ELF-1 (cell line): ENCODE data around the gene DGCR2.

Source experiments
- DNase-seq: peaks from one replicate; pipeline ENCODE4 v3.0.0-alpha.2; 2016; ENCODE audit warnings: low read depth, low spot score

Gene DGCR2

DNA sequence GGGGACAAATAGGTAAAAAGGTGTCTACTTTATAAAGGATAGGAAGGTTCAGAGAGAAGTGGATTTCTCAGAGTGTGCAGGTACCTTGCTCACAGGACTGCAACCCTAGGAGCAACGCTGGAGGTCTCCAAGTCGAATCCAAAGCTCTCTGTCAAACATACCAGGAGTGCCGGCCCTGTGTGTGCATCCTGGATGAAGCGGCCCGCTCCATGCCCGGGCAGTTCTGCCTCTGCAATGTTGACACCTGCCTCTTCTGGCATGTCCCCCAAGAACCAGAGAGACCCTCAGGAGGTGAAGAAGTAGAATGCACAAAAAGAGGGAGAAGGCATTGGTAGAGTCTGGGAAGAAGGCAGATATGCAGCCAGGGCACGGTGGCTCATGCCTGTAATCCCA lies 5.8 kb upstream of the DGCR2 start:
- DNase-seq = no peak

DNA sequence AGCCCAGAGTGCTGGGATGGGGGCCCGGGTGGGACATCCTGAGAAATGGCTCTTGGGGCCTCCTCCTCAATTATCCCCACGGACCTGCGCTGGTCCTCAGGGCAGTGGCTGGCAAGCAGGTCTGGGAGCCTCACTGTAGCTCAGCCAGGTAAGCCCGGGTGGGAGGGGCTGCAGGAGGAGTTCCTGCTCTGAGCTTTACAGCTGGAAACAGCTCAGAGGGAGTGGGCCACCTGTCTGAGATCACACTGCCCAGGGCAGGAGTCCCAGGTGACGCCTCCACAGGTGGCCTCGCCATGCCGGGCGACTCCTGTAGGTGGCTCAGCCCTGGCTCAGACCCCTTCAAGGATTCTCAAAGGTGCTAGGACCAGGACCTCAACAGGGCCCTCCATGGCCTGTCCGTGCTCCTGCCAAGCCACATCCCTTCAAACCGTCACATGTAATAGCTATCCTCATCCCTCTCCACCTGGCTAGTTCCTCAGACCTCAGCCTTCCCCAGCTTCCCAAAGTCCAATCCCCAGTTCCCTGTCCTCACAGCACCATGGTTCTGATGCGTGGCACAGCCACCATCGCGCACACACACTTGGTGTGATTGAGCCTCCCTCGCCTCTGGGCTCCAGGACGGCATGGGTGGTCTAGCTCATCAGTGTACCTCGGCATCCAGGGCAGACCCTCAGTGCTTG lies 5.3 kb upstream of the DGCR2 start:
- DNase-seq = no peak

DNA sequence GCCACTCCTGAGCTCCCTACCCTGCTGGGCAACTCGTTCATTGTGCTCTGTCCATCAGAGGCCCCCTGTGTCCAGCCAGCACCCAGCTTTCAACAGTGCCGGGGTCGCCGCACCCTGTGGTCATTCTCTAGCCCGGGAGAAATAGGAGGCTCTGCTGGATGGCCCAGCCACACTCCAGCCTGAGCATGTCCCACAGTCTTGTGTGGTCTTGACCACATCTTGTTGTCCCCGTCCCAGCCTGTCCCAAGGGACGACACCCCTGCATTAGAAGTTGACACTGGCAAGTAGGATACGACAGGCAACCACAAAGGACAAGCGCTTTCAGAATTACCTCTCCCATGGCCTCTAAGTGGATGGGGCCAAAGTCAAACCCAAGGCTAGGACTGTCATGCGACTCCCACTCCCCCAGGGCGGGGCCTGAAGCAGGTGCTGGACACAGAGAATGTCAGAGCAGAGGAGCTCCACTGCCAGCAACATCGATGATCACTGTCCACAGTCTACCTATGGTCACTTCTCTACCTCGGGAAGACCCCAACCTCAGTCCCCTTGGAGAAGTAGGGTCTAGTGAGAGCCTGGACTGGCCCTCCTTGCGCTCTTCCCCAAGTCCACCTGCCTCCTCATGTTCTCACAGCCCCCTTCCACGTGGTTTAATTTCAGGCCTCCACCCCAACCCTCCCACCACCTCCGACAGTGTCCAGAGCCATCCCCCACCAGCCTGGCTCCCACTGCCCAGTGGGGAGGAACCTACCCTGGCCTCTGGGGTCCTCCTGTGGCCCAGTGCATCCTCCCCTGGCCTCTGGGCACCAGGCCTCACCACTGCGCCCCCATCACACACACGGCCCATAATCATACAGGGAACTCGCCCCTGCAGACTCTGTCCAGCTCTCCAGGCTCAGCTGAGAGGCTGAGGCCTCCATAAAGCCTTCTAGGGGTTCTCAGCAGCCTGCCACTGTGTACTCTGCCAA lies 4.4 kb upstream of the DGCR2 start:
- no peak for DNase-seq

DNA sequence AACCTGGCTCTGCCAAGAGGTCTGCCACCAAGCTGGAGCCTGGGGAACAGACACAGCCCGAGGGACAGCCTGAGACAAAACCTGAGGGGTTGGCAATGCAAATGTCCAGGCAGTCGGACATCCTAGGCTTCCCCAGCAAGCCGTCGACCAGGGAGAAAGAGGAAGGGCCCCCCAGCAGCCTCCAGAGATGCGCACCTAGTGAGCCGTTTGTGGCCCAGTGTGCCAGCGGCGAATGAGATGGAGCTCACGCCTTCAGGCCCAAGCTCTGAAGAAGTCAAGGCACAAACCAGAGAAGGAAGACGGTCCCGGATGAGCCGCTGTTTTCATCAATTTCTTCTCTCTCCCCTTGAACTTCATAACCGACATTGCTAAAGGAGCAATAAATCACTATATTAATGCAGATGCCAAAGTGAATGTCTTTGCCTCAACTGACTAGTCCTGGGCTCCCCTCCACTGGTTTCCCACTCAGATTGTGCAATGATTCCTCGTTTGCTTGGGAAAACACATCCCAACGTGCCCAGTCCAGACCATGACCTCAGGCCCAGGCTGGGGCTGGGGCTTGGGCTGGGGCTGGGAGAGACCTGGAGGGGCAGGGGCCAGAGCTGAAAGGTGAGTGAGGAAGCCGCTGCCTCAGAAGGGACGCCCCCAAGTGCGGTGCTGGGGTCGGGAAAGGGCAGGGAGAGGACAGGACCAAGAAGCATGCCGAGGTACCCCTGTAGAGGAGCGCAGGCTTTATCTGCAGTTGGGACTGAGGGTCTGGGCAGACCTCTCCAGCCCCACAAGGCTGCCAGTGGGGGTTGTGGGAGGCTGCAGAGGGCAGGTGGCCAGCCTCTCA lies 3.5 kb upstream of the DGCR2 start:
- DNase-seq = no peak

DNA sequence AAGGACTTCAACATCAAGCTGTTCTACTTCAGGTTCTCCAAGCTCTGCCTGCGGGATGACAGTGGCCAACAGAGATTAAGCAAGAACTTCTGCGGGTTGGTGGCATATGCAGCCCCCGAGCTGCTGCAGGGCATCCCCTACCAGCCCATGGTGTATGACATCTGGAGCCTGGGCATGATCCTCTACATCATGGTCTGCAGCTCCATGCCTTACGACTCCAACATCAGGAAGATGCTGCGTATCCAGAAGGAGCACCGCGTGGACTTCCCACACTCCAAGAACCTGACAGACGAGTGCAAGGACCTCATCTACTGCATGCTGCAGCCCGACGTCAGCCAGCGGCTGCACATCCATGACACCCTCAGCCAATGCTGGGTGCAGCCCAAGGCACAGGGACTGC lies 2.8 kb upstream of the DGCR2 start:
- no peak for DNase-seq

DNA sequence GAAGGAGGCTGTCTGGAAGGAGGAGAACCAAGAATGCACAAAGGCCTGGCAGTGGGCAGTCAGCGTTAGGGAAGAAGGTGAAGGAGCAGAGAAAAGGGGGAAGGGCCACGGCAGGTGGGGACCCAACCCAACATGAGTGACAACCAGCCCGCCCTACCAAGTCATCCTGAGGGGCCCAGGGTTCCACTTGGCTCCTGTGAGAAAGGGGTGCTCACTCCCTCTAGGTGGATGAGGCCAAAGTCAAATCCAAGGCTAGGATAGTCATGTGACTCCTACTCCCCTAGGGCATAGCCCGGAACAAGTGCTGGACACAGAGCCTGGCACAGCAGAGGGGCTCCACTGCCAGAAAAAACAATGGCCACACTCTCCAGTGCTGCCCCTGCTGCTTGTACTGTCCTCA lies 2.2 kb upstream of the DGCR2 start:
- DNase-seq = no peak

DNA sequence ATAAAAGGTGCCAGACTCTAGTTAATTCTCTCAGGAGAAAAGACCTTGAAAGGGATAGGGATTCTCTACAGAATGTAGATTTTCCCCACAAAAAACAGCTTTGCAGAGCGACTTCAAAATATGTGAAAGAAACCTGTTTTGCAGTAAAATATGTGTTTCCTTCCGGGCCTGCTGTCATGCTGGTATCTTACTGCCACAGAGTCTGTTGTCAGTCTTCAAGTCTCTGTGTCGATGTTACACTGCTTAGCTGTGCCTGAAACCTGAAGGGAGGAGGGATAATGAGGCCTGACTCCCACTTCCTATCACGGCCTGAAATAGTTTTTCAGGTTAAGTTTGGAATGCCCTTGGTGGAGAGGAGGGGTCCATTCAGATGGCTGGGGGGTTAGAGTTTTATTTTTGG lies 1.7 kb upstream of the DGCR2 start:
- DNase-seq = no peak

DNA sequence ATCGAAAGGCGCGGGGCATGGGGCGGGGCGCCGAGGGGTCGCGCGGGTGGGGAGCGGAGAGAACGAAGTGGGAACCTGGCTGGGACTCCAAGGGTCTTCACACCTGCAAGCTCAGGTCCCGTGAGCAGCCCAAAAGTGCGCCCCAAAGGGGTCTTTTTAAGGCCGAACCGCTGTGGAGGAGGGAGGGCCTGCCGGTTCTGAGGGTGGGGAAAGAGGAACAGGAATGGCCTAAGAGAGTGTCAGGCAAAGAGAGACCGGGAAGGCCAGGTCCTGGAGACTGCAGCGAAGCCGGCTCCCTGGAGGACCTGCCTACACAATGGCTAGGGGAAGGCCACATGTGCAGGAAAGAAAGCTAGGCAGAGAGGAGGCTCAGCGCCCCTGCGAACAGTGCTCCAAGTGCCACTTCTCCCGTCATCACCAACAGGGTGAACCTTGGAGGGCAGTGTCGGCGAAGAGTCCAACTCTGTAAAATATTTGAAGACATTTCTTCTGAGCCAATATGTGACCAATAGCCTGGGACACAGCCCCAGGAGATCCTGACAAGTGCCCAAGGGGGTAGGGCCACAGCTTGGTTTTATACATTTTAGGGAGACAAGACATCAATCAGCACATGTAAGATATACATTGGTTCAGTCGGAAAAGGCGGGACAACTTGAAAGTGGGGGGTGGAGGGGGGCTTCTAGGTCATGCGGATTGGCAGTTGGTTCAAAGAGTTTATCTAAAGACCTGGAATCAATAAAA lies 710 bp upstream of the DGCR2 start:
- DNase-seq = peak; percentile 57

DNA sequence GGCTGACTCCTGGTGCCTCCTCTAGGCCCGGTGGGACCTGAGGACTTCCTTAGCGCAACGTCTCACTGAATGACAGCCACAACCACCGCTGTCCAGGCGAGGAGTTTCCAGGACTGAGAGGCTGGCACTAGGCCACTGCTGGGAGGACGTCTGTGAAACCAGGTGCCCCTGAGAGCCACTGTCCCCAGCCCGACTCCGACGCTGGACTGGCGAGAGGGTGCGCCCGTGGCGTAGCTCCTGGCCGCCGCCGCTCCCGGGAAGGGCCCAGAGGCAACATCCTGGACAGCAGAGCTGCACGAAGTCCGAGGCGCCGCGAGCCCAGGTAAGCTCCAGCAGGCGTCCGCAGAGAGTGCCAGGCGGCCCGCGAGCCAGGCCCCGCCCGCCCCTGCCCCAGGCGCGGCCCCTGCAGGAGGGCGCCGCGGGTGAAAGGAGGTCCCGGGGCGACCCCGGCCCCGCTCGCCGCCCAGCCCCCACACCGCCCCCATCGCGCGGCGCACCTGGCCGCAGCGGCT lies 525 bp downstream of the DGCR2 start:
- DNase-seq = peak; percentile 60

DNA sequence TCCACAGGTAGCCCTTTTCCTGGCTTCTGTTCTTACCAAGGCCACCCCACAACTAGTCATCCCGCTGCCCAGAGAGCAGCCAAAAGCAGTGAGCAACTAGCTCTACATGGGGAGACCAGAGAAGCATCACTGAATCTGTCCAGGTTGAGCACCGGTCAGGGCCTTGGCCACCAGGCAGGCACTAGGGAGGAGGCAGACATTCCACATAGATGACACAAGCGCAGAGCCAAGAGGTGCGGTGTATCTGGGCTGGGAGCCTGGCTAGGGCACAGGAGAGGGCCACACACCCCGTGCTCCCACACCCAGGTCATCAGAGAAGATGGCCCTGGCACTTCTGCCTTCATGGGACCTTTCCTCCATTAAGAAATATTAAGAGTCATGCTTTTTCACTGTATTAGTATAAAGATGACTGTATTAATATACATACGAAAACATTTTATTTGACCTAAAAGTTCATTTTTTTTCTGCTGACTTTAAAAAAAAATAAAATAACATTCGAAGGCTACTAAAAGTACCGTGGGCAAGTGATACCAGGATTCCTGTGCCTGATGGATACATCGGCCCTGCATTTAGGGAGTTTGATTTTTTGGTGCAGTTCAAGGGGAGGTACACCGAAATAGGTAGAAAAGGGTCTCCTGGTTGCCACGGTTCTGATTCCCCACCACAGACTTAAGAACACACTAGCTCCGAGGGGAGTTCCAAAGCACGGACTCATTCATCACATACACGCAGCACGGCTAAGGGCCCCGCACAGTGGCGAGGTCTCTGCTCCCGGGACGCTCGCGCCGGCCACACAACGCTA lies 1.2 kb downstream of the DGCR2 start:
- peak; percentile 80 for DNase-seq

DNA sequence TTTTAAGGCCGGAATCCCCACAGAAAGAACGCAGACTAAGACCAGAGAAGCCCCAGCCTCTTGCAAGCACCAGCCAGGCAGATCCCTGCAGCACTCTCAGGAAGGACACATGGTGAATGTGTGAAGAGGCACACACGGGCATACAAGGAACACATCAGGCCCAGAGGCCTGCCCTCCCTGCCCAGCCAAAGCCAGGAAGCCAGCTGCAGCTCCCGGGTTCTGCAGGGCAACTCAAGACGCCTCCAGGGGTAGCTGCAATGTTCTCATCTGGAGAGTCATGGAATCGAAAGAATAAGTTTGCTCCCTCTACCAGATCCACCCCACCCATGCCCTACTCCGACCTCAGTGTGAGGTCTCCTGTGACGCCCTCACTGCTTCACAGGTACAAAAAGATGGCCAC lies 2.3 kb downstream of the DGCR2 start:
- no peak for DNase-seq

DNA sequence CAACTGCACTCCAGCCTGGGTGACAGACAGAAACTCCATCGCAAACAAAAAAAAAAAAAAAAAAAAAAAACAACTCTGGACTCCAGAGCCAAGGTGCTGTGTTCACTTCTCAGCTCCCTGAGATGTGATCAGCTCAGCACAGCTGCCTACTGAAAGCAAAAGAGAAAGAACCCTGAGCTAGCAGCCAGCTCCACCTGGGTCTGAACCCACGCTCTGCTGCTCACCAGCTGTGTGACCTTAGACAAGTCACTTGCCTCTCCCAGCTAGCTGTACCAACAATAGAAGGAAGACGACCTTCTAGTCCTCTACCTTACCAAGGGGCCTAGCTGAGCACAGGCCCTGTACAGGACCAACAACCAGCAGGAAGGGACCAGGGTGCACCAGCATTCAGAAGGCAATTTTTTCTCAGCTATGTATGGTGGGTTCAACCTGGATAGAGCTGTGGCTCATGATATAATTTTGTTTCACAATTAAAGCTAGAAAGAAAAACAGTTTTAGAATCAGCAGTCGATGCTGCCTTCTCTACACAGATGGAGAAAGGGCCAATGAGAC lies 3.8 kb downstream of the DGCR2 start:
- no peak for DNase-seq

DNA sequence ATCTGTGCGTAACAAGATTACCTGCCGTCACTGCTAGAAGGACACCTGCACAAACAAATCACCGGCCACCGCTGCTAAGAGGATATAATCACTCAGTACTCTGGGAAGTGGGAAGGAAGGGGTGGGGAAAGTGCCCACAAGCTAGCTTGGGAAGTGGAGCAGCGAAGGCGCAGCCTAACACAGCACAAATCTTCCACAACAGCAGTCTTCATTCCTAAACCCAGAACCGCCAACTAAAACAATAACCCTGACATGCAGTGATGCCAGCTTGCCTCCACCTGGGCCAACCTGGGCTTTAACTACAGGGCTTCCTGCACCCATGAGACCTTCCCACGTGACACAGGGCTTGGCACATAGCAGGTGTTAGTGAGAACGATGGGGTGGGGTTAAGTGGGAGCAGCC lies 5.1 kb downstream of the DGCR2 start:
- DNase-seq = no peak

DNA sequence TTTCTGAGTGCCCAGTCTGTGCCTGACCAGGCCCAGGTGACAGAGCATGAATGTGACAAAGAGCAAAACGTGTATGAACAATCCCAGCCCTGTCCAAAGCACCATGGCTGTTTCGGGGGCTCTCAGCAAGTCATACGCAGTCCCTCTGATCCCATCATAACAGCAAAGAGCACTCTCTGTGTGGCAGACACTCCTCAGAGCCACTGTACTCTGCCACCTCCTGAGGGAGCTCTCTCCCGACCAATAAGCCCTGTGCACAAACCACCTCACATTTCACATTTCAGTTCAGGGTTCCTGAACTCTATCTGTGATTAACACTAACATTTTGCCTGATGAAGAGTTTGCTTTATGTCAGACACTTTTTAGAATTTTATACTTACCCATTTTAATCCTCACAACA lies 6.6 kb downstream of the DGCR2 start:
- DNase-seq = no peak

DNA sequence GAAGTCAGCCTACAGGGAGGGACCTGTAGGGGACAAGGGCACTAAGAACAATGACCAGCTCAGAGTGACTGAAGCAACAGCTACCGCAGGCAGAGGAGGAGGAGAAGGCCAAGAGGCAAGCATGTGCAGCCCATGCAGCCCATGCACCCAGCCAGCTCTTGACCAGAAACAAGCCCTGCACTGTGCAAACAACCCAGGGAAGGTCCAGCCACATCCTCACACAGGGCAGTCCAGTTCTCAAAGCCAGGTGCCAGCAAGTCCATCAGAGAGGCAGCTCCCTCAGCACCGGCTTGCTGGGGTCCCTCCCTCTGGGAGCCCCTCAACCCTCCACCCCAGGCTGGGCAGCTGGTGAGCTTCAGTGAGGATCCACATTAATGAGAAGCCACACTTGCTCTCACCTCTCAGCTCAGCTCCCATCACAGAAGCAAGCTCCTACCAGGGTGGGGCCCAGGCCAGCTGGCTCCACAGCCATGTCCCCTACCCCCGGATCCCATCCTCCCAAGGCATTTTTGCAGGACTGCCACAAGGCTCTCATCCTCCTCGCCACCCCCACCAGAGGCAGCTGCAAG lies 7.1 kb downstream of the DGCR2 start:
- DNase-seq = no peak

DNA sequence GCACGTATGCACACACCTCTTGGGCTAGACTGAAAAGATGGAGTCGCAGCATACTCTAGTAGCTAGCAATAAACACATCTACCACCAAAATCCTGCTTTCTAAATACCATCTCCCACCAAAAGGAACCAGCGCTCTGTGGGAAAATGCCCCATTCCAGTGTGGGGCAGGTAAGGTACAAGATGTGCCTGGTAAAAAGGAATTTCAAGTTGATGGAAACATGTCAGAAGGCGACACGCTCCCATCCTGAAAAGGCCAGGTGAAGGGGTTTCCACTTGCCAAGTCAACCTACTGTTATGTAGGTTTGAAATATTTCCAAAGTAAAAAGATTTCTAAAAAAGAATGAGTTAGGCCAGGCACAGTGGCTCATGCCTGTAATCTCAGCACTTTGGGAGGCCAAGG lies 8.8 kb downstream of the DGCR2 start:
- DNase-seq = no peak

DNA sequence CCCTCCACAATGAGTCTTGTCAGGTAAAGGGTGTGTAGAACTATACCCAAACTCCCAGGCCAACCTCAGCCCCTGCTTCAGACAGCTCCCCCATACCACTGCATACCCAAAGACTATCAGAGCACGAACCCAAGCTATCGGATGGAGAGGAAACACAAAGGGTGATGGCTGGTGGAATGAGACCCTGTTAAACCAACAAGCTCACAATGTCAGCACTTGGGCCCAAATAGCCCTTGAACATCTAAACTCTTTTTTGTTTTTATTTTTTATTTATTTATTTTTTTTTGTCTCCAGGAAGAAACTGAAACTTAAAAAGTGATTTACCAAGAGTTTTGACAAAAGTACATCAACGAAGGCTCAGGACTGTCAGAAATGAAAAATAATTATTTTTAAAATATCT lies 10.6 kb downstream of the DGCR2 start:
- no peak for DNase-seq

DNA sequence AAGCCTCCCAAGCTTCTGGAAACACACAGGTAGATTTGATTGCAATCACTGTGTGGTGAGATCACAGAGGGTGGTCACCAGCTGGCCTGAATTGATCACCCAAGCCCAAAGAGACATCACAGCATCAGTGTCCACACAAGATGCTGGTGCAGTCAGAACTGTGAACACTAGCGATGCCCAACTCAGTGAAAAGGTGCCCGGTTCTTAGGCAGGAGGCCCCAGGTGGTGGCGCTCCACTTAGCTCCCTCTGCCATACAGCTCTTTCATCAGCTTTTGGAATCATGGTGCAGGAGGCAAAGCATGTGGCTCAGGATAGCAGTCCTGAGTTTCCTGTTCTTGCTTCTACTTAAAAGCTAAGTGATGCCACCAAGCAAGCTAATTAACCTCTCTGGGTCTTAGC lies 11.1 kb downstream of the DGCR2 start:
- no peak for DNase-seq

DNA sequence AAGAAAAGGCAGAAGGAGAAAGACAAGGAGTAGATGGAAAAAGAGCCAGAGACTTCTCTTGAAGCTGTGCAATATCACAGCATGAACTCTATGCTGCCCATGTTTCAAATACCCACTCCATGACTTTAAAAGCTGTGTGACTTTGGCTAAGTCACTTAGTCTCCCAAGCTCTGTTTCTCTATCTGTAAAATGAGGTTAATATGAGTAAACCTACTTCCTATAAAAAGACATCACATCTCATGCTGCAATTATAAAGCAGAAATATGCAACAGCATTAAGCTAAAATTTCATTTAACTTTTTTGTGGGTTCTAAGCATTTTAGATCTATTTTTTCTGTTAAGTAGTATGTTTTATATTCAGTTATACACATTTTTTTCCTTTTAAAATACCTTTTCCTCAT lies 11.6 kb downstream of the DGCR2 start:
- no peak for DNase-seq

DNA sequence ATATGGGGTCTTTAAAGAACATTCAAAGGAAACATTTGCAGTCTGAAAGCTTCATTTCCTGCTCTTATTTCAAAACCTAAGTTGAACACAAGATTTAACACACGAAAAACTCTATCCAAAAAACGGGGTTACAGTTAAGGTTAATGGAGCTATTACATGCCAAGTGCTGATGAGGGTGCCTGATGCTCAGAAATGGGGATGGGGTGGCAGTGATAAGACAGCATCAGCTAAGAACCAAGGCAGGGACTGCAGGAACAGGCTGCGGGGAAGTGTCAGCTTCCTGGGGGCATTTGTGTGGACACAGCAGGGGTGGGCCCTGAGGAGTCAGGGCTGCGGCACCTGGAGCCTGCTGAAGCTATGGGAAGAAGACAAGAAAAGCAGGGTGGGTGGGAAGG lies 12.2 kb downstream of the DGCR2 start:
- DNase-seq = peak; percentile 45
